ENCODE results near the gene FAM171A1. TPM values are rescaled to one million over a fixed set of nuclear protein-coding genes. Genes with fewer than 3 reads are reported as not detected.

FAM171A1 gene
- total RNA-seq, 1 donor from 2014 or later: 113 TPM

GRCh38 chr10:15168291-15168785 lies 202.8 kb downstream of the FAM171A1 start, which contains the start of gene NMT2:
Gene NMT2 (minus strand): TSS chr10:15168693. CDS start chr10:15168612, 81 bp downstream.
- Mint-ChIP-seq H3K27me3 (ENCODE audit: unreplicated experiment) (peaks cover 2% of the 10 kb centered on the region), H3K4me3 (ENCODE audit: unreplicated experiment) (peak within 1 kb of the TSS; percentile 96), H3K27ac (ENCODE audit: unreplicated experiment) (peak within 1 kb of the TSS; percentile 64), H3K4me1 (ENCODE audit: unreplicated experiment) (peaks cover 12% of the 10 kb centered on the region), H3K36me3 (ENCODE audit: low read depth, unreplicated experiment) (peaks cover 3% of the 10 kb centered on the region), H3K9me3 (ENCODE audit: unreplicated experiment) (no peaks in the 10 kb centered on the region)
- DNase-seq (ENCODE audit: low spot score): no peak
- TF ChIP-seq CTCF (IDR thresholded peaks at IDR 0.05; ENCODE audit: unreplicated experiment): peak; percentile 41

GRCh38 chr10:15167411-15168290 lies 203.4 kb downstream of the FAM171A1 start:
- H3K27ac Mint-ChIP-seq (ENCODE audit: unreplicated experiment): peak overlapping the region; percentile 45
- peak; percentile 77 for DNase-seq (ENCODE audit: low spot score)

GRCh38 chr10:15166325-15166724 lies 204.8 kb downstream of the FAM171A1 start:
- Mint-ChIP-seq H3K9me3 (ENCODE audit: unreplicated experiment) (no peaks in the 10 kb centered on the region), H3K27me3 (ENCODE audit: unreplicated experiment) (peaks cover 2% of the 10 kb centered on the region), H3K4me3 (ENCODE audit: unreplicated experiment) (no peak overlapping the region), H3K27ac (ENCODE audit: unreplicated experiment) (no peak overlapping the region), H3K36me3 (ENCODE audit: low read depth, unreplicated experiment) (peaks cover 3% of the 10 kb centered on the region), H3K4me1 (ENCODE audit: unreplicated experiment) (peaks cover 12% of the 10 kb centered on the region)
- no peak for DNase-seq (ENCODE audit: low spot score)
- TF ChIP-seq CTCF (IDR thresholded peaks at IDR 0.05; ENCODE audit: unreplicated experiment): no peak

More at GRCh38 chr10:15167411-15168290, 203.4 kb downstream of the FAM171A1 start:
- H3K4me3 Mint-ChIP-seq (ENCODE audit: unreplicated experiment): peak overlapping the region; percentile 96
- peaks cover 12% of the 10 kb centered on the region for H3K4me1 Mint-ChIP-seq (ENCODE audit: unreplicated experiment)
- peaks cover 3% of the 10 kb centered on the region for H3K36me3 Mint-ChIP-seq (ENCODE audit: low read depth, unreplicated experiment)
- H3K9me3 Mint-ChIP-seq (ENCODE audit: unreplicated experiment): no peaks in the 10 kb centered on the region
- H3K27me3 Mint-ChIP-seq (ENCODE audit: unreplicated experiment): peaks cover 2% of the 10 kb centered on the region
- TF ChIP-seq CTCF (IDR thresholded peaks at IDR 0.05; ENCODE audit: unreplicated experiment): peak; percentile 64

GRCh38 chr10:15163253-15163828 lies 207.7 kb downstream of the FAM171A1 start:
- no peak overlapping the region for H3K27ac Mint-ChIP-seq (ENCODE audit: unreplicated experiment)
- TF ChIP-seq CTCF (IDR thresholded peaks at IDR 0.05; ENCODE audit: unreplicated experiment): no peak
- H3K4me1 Mint-ChIP-seq (ENCODE audit: unreplicated experiment): peaks cover 7% of the 10 kb centered on the region
- no peaks in the 10 kb centered on the region for H3K9me3 Mint-ChIP-seq (ENCODE audit: unreplicated experiment)
- peaks cover 3% of the 10 kb centered on the region for H3K36me3 Mint-ChIP-seq (ENCODE audit: low read depth, unreplicated experiment)
- no peak for DNase-seq (ENCODE audit: low spot score)
- H3K4me3 Mint-ChIP-seq (ENCODE audit: unreplicated experiment): no peak overlapping the region
- H3K27me3 Mint-ChIP-seq (ENCODE audit: unreplicated experiment): no peaks in the 10 kb centered on the region

Other genes with a start within 250 kb of the FAM171A1 start
- gene NMT2, start 202.6 kb downstream of the FAM171A1 start, total RNA-seq (ENCODE audit: unreplicated experiment): 7.4 TPM

Measured in endothelial cell (in vitro differentiated cells).